NCI-H2029 (cell line): ENCODE measurements around the gene WWOX.
"Not testable (repeated sequence)": the region's sequence is repeated elsewhere in the genome, so short reads cannot be mapped to it uniquely, and the experiment has no call there.

ENCODE experiments used
- DNase-seq: peaks from one replicate; lab custom pipeline; 2025; lab: John Stamatoyannopoulos, UW

The WWOX gene

GRCh38 chr16:78577630-78578029 lies 478.2 kb downstream of the WWOX start:
- DNase-seq, result no peak

- DNase-seq, result no peak
These were observed 479.6 kb downstream of the WWOX start for GRCh38 chr16:78579020-78579419.

GRCh38 chr16:78583441-78583840 lies 484.0 kb downstream of the WWOX start:
- no peak for DNase-seq

GRCh38 chr16:78584213-78584860 lies 484.9 kb downstream of the WWOX start:
- no peak for DNase-seq

- DNase-seq, result no peak
These were observed 485.5 kb downstream of the WWOX start for GRCh38 chr16:78584991-78585390.

GRCh38 chr16:78589331-78589730 lies 489.9 kb downstream of the WWOX start:
- DNase-seq, result no peak

GRCh38 chr16:78591682-78592103 lies 492.2 kb downstream of the WWOX start:
- DNase-seq, result no peak

- DNase-seq, result no peak
These were observed 492.7 kb downstream of the WWOX start for GRCh38 chr16:78592111-78592510.

GRCh38 chr16:78593352-78593751 lies 493.9 kb downstream of the WWOX start:
- DNase-seq, result no peak

- no peak for DNase-seq
These were observed 494.7 kb downstream of the WWOX start for GRCh38 chr16:78594191-78594590.

GRCh38 chr16:78596348-78596995 lies 497.0 kb downstream of the WWOX start:
- no peak for DNase-seq

GRCh38 chr16:78596996-78597422 lies 497.6 kb downstream of the WWOX start:
- no peak for DNase-seq

- no peak for DNase-seq
These were observed 498.5 kb downstream of the WWOX start for GRCh38 chr16:78597809-78598570.

- DNase-seq, result no peak
These were observed 499.8 kb downstream of the WWOX start for GRCh38 chr16:78599271-78599670.

- DNase-seq, result not testable (repeated sequence)
These were observed 505.1 kb downstream of the WWOX start for GRCh38 chr16:78604423-78605062.

GRCh38 chr16:78605548-78606101 lies 506.2 kb downstream of the WWOX start:
- no peak for DNase-seq

- DNase-seq, result no peak
These were observed 507.1 kb downstream of the WWOX start for GRCh38 chr16:78606545-78606944.

- no peak for DNase-seq
These were observed 507.6 kb downstream of the WWOX start for GRCh38 chr16:78607022-78607421.

- DNase-seq, result no peak
These were observed 508.0 kb downstream of the WWOX start for GRCh38 chr16:78607465-78607864.

GRCh38 chr16:78608305-78608776 lies 508.9 kb downstream of the WWOX start:
- no peak for DNase-seq

GRCh38 chr16:78609402-78610274 lies 510.2 kb downstream of the WWOX start:
- DNase-seq, result no peak
